IMR-90 (cell line): Measurements from ENCODE around the gene FOXR1.

Experiments
- CEBPB ChIP-seq: IDR thresholded peaks from 2 replicates; pipeline ENCODE4 v1.6.1; 2012; ENCODE audit warnings: low read depth, low read length, improper control_type of control experiment
- NFE2L2 ChIP-seq: fragments of 150-350 bp; IDR thresholded peaks from 2 replicates; pipeline ENCODE4 v1.6.1; 2016; ENCODE audit warnings: low read depth, mild to moderate bottlenecking, low read length
- POLR2A ChIP-seq: IDR thresholded peaks from 2 replicates; pipeline ENCODE4 v1.6.1; 2012; ENCODE audit warnings: mild to moderate bottlenecking, low read depth, low read length
- RAD21 ChIP-seq: IDR thresholded peaks from 2 replicates; pipeline ENCODE4 v1.6.1; 2012; ENCODE audit warnings: low read length, improper control_type of control experiment
- RFX5 ChIP-seq: IDR thresholded peaks from 2 replicates; pipeline ENCODE4 v1.8.0; 2012; ENCODE audit warnings: low read depth, mild to moderate bottlenecking, low read length, moderate library complexity
- TF ChIP-seq, protein P1 (sequence below): conservative IDR thresholded peaks from 2 replicates; pipeline ENCODE4 v1.5.1; 2012; ENCODE audit warnings: mild to moderate bottlenecking, low read depth, low read length, improper control_type of control experiment

DNA sequence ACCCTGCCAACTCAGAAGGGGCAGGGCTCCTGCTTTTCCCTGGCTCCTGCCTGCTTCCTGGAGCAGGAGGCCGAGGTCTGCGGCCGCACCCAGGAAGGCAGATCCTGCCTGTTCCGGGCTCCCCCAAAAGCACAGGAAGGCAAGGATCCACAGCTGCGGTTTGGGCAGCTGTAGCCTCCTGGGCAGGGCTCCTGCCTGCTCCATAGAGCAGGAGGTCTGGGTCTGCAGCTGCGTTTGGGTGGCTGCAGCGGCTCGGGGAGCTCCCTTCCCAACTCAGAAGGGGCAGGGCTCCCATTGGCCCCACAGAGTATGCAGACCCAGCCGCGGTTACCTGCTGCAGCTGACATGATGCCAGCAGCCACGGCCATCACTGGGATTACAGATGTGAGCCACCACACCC, 10.0 kb upstream of the FOXR1 start:
- TF ChIP-seq RAD21: no peak
- TF ChIP-seq, protein P1, sequence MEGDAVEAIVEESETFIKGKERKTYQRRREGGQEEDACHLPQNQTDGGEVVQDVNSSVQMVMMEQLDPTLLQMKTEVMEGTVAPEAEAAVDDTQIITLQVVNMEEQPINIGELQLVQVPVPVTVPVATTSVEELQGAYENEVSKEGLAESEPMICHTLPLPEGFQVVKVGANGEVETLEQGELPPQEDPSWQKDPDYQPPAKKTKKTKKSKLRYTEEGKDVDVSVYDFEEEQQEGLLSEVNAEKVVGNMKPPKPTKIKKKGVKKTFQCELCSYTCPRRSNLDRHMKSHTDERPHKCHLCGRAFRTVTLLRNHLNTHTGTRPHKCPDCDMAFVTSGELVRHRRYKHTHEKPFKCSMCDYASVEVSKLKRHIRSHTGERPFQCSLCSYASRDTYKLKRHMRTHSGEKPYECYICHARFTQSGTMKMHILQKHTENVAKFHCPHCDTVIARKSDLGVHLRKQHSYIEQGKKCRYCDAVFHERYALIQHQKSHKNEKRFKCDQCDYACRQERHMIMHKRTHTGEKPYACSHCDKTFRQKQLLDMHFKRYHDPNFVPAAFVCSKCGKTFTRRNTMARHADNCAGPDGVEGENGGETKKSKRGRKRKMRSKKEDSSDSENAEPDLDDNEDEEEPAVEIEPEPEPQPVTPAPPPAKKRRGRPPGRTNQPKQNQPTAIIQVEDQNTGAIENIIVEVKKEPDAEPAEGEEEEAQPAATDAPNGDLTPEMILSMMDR: no peak
- TF ChIP-seq RFX5: no peak
- TF ChIP-seq CEBPB: no peak
- no peak for TF ChIP-seq POLR2A
- TF ChIP-seq NFE2L2: no peak
